HG03520 (cell line): ENCODE results near the gene ARCN1.
"Not testable (repeated sequence)": the region's sequence is repeated elsewhere in the genome, so short reads cannot be mapped to it uniquely, and the experiment has no call there.

Experiments used
- ATAC-seq: cut with Tn5 transposase; IDR thresholded peaks from one replicate; pipeline ENCODE4 v1.9.1; 2021; ENCODE audit warnings: mild to moderate bottlenecking, moderate library complexity; ENCODE audit not compliant: unreplicated experiment

The ARCN1 gene

DNA sequence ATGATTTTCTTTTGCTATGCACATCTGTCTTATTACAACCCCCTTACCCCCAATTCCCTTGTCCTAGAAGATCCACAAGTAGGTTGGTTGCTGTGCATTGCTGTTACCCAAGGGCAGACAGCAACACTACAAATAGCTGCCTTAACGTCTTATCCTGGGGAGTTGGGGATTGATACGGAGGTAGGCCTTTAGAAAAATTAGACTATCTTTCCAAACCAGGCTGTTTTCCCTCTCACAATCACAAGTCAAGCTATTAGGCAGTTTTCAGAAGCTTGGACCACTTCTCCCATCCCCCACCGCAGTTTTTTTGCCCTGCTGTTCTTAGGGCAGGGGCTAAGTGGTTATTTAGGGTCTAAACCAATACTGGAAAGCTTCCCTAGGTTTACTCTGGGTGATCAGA lies 32.4 kb downstream of the ARCN1 start:
- ATAC-seq = no peak

GRCh38 chr11:118605116-118605867 lies 33.1 kb downstream of the ARCN1 start:
- ATAC-seq = no peak

DNA sequence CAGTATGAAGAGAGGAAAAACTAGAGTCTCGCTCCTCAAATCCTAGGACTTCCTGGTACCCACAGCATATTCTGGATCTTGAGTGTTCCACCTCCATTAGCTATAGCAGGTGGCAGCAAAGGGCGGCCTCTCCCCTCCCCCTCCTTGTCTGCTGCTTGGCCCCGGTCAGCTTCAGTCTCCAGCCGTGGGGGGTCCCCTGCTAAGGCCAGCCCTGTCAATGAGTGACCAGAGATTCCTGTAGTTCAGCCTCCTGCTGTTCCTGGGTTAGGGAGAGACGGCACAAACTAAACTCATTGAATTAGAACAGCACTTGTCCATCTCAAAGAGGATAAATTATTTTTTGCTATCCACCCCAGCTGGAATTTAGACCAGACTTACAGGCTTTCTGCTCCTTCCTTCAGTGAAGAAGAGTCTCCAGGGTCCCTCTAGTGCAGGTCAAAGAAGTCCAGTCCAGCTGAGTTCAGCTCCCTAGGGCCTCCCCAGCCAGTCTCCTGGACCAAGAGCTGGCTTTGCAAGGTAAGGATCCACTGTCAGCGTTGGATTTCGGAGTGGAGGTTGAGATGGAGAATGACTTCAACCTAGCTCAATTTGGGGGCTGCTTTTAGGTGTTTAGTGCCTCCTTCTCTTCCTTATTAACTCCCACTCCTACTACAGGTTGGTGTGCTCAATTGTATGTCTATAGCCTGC lies 34.1 kb downstream of the ARCN1 start:
- no peak for ATAC-seq

DNA sequence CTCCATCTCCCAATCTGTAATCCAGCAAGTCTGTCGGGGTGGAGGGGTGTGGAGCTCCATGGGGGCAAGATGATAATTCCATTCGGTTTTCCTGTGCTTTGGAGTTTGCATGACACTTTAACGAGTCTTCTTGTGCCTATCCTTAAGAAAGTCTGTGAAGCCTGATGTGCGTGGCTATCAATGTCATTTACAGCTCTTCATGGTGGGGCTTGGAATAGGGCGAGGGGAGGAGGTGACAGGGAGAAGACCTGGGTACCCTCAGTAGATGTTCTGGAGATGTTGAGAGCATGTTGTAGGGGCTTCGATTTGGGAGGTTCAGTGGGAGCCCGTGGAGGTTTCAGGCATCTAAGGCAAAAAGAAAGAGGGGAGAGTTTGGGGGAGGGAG lies 34.6 kb downstream of the ARCN1 start:
- no peak for ATAC-seq

GRCh38 chr11:118607401-118608359 lies 35.5 kb downstream of the ARCN1 start, which contains the start of gene PHLDB1:
PHLDB1 (plus strand) TSS chr11:118607615; CDS start chr11:118613837, 6,222 bp downstream.
- ATAC-seq = no peak

- no peak for ATAC-seq
Measured at GRCh38 chr11:118608360-118609227, 36.4 kb downstream of the ARCN1 start.

GRCh38 chr11:118609380-118610224 lies 37.4 kb downstream of the ARCN1 start:
- no peak for ATAC-seq

DNA sequence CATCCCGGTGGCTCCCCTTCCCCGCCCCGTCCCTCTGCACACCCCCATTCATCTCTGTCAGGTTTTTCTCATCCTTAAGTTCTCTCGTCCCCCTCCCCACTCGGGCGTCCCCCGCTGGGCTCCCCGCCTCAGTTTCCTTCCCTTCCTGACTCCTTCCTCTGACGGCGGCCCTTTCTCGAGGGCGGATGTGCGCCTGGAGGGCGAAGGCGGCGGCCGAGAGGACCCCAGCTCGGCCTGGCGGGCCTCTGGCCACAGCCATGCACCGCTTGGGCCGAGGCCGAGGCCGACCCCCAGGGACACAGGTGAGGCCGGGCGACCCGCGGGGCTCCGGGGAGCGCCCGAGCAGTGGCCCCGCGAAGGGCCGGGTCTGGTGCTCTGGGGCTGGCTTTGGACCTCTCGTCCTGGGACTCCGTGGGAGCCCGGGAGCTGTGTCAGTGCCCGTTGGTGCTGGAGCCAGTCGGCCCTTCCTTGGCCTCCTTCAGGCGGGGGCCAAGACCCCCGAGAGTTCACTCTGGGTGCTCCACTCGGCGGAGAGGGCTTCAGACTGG lies 38.1 kb downstream of the ARCN1 start:
- no peak for ATAC-seq

- no peak for ATAC-seq
Measured at GRCh38 chr11:118610773-118611432, 38.7 kb downstream of the ARCN1 start.

GRCh38 chr11:118611433-118611795 lies 39.2 kb downstream of the ARCN1 start:
- not testable (repeated sequence) for ATAC-seq

DNA sequence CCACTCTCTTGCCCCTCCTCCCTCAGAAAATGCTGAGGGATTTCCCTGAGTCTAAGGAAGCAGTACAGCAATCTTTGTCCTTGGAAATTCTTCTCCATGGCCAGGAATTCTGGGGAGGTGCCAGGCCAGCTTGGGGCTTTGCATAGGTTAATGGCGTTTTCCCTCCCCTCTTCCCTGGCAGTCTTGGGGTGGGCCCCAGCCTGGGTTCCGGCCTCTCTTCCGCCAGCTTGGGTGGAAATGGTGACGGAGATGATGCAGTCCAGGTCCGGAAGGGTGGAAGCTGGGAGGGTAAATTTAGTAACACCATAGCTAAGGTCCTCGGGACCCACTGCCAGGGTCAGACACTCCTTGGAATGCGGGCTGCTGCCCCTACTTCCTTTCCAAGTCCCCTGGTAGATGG lies 40.2 kb downstream of the ARCN1 start:
- no peak for ATAC-seq

GRCh38 chr11:118614511-118614910 lies 42.3 kb downstream of the ARCN1 start:
- ATAC-seq = no peak

DNA sequence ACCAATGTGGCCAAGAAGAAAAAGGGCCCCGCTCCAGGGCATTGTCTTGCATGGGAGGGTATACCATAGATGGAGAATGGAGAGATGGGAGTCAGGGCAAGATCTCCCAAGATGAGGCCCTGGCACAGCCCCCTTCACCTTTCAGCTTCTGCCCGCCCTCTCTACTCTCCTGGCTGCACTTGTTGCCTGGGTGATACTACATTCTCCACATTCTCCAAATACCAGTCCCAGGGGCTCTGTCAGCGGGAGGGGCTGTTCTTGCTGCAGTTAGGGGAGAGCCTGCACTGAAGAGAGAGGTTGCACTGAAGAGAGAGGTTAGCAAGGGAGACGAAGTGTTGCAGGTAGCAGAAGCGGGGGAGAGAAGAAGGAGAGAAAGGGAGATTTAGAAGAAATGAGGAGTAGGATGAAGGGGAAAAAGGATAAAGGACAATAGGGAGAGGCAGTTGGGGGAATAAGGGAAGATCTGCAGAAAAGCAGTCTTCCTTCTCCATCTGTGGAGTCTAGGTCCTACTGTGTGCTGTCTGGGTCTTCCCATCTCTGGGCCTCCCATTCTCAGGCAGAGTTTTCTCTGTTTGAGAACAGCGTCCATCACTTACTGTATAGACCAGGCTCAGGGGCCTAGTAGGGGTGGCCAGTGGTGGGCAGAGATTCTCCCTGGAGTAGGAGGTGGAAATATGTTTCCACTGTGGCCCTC lies 43.2 kb downstream of the ARCN1 start:
- no peak for ATAC-seq

GRCh38 chr11:118615976-118616371 lies 43.8 kb downstream of the ARCN1 start:
- ATAC-seq = no peak

- ATAC-seq = no peak
Measured at GRCh38 chr11:118618115-118618990, 46.1 kb downstream of the ARCN1 start.

DNA sequence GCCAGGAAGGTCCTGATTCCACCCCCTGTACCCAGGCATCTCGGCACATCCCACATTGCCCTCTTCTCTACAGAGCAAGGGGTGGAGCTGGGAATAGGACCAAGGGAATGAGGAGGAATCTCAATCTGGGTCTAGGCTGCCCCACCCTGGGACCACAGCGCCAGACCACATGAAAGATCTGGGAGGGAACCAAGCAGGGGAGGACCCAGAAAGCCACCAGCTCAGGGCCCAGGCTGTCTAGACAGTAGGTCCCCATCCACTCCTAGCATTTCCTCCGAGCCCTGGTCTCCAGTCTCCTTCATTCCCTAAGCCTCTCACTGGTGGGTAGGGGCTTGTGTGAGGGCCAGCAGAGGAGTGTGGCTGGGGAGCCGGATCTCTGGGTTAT lies 46.8 kb downstream of the ARCN1 start:
- no peak for ATAC-seq
